HUES48 (cell line): Measurements from ENCODE around the gene RBM46.
A peak's percentile ranks its signal among the peaks of the same experiment; 100 is the strongest.
"Not testable (repeated sequence)": the region's sequence is repeated elsewhere in the genome, so short reads cannot be mapped to it uniquely, and the experiment has no call there.

Experiments used
- H3K27ac ChIP-seq: one replicate; pipeline ENCODE4 v1.7.0; 2013; ENCODE audit warnings: low read depth, low read length, inconsistent platforms
- H3K27me3 ChIP-seq: 2 replicates; pipeline ENCODE4 v1.6.1; 2013; ENCODE audit warnings: mild to moderate bottlenecking, low read length; ENCODE audit not compliant: control insufficient read depth, insufficient read depth
- H3K36me3 ChIP-seq: 2 replicates; pipeline ENCODE4 v1.6.1; 2013; ENCODE audit warnings: low read length; ENCODE audit not compliant: control insufficient read depth, insufficient read depth
- H3K4me1 ChIP-seq: 2 replicates; pipeline ENCODE4 v1.6.1; 2013; ENCODE audit warnings: mild to moderate bottlenecking, low read length; ENCODE audit not compliant: control insufficient read depth, insufficient read depth
- H3K4me3 ChIP-seq: 2 replicates; pipeline ENCODE4 v1.5.1; 2013; ENCODE audit warnings: mild to moderate bottlenecking, low read depth, low read length
- H3K9ac ChIP-seq: 2 replicates; pipeline ENCODE4 v1.6.1; 2013; ENCODE audit warnings: mild to moderate bottlenecking, low read depth, low read length, moderate library complexity
- H3K9me3 ChIP-seq: 2 replicates; pipeline ENCODE4 v1.6.1; 2013; ENCODE audit warnings: low read length; ENCODE audit not compliant: control insufficient read depth, insufficient read depth

Gene RBM46

DNA sequence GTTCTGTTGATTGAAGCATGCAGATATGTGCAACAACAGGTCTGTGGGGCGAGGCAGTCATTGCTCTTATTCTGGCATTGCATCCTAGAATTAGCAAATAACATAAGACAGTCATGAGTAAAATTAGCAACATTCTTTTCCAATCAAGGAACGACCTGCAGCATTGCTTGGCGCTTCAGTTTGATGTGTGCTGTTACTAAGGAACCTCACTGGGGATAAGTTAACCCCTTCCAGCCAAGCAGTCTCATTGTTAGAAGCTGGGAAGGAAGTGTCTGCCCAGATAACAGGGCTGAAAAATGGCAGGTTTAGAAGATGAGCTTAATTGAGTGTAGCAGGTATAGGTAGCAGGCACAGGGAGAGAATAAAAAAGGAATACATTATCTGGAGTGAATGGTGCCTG, 55.4 kb downstream of the RBM46 start:
- Histone ChIP-seq H3K9me3 (no peaks in the 10 kb centered on the region), H3K27me3 (no peaks in the 10 kb centered on the region), H3K4me1 (peaks cover 17% of the 10 kb centered on the region), H3K27ac (no peak overlapping the region), H3K9ac (no peak overlapping the region), H3K36me3 (no peaks in the 10 kb centered on the region), H3K4me3 (peak overlapping the region; percentile 26; the same call in 1 of the 2 replicates)

GRCh38 chr4:154838155-154838554, 57.1 kb downstream of the RBM46 start:
- H3K27me3 ChIP-seq: no peaks in the 10 kb centered on the region
- H3K9me3 ChIP-seq: no peaks in the 10 kb centered on the region
- no peak overlapping the region for H3K27ac ChIP-seq
- H3K9ac ChIP-seq: no peak overlapping the region
- no peak overlapping the region for H3K4me3 ChIP-seq
- H3K36me3 ChIP-seq: no peaks in the 10 kb centered on the region
- peaks cover 17% of the 10 kb centered on the region for H3K4me1 ChIP-seq

- Histone ChIP-seq H3K4me3 (no peak overlapping the region), H3K36me3 (no peaks in the 10 kb centered on the region), H3K9me3 (no peaks in the 10 kb centered on the region), H3K27me3 (no peaks in the 10 kb centered on the region), H3K4me1 (peaks cover 17% of the 10 kb centered on the region), H3K9ac (no peak overlapping the region), H3K27ac (no peak overlapping the region)
These were observed 57.6 kb downstream of the RBM46 start for GRCh38 chr4:154838694-154839093.

GRCh38 chr4:154854362-154854761, 73.3 kb downstream of the RBM46 start:
- H3K4me1 ChIP-seq: no peaks in the 10 kb centered on the region
- no peak overlapping the region for H3K27ac ChIP-seq
- no peak overlapping the region for H3K4me3 ChIP-seq
- no peaks in the 10 kb centered on the region for H3K36me3 ChIP-seq
- no peaks in the 10 kb centered on the region for H3K27me3 ChIP-seq
- no peaks in the 10 kb centered on the region for H3K9me3 ChIP-seq
- H3K9ac ChIP-seq: no peak overlapping the region

DNA sequence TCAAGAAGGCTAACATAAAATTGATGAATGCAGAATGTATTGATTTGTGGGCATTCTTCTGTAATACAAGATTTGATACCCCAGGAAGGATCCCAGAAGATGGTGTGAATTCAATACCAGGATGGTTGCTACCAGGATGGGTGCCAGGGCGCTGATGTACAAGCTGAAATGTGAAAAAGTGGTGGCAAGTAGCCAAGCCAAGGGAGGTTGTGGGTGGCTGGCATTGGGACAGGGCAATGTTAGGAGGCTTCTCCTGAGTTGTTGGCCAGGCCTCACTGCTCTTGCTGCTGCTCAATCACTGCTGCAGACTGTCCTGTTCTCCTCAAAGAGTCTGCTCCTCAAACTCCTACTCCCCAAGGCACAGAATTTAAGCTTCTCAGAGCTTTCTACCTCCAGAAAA, 77.1 kb downstream of the RBM46 start:
- Histone ChIP-seq H3K9ac (no peak overlapping the region), H3K27ac (no peak overlapping the region), H3K36me3 (no peaks in the 10 kb centered on the region), H3K27me3 (no peaks in the 10 kb centered on the region), H3K9me3 (peaks cover 7% of the 10 kb centered on the region; the same call in 1 of the 2 replicates), H3K4me1 (no peaks in the 10 kb centered on the region), H3K4me3 (no peak overlapping the region)

- Histone ChIP-seq H3K4me1 (peaks cover 37% of the 10 kb centered on the region), H3K27ac (peak overlapping the region; percentile 56), H3K36me3 (no peaks in the 10 kb centered on the region), H3K27me3 (no peaks in the 10 kb centered on the region), H3K9ac (no peak overlapping the region), H3K9me3 (peaks cover 16% of the 10 kb centered on the region), H3K4me3 (no peak overlapping the region)
These were observed 87.5 kb downstream of the RBM46 start for GRCh38 chr4:154868414-154869194.

- peaks cover 37% of the 10 kb centered on the region for H3K4me1 ChIP-seq
- H3K27me3 ChIP-seq: no peaks in the 10 kb centered on the region
- no peaks in the 10 kb centered on the region for H3K36me3 ChIP-seq
- no peak overlapping the region for H3K27ac ChIP-seq
- H3K9ac ChIP-seq: no peak overlapping the region
- no peak overlapping the region for H3K4me3 ChIP-seq
- peaks cover 21% of the 10 kb centered on the region for H3K9me3 ChIP-seq
These were observed 88.2 kb downstream of the RBM46 start for GRCh38 chr4:154869301-154869700.

- no peak overlapping the region for H3K27ac ChIP-seq
- peaks cover 37% of the 10 kb centered on the region for H3K4me1 ChIP-seq
- H3K4me3 ChIP-seq: no peak overlapping the region
- H3K36me3 ChIP-seq: no peaks in the 10 kb centered on the region
- H3K27me3 ChIP-seq: no peaks in the 10 kb centered on the region
- no peak overlapping the region for H3K9ac ChIP-seq
- H3K9me3 ChIP-seq: peaks cover 34% of the 10 kb centered on the region
These were observed 91.1 kb downstream of the RBM46 start for GRCh38 chr4:154872198-154872597.

- H3K27me3 ChIP-seq, H3K27ac ChIP-seq, H3K9ac ChIP-seq, H3K36me3 ChIP-seq, H3K4me3 ChIP-seq: not testable (repeated sequence)
- H3K4me1 ChIP-seq: peaks cover 19% of the 10 kb centered on the region
- peaks cover 36% of the 10 kb centered on the region for H3K9me3 ChIP-seq
These were observed 93.0 kb downstream of the RBM46 start for GRCh38 chr4:154874049-154874448.

- no peaks in the 10 kb centered on the region for H3K4me1 ChIP-seq
- H3K9ac ChIP-seq: no peak overlapping the region
- H3K27me3 ChIP-seq: no peaks in the 10 kb centered on the region
- no peak overlapping the region for H3K4me3 ChIP-seq
- peaks cover 34% of the 10 kb centered on the region for H3K9me3 ChIP-seq
- H3K27ac ChIP-seq: no peak overlapping the region
- no peaks in the 10 kb centered on the region for H3K36me3 ChIP-seq
These were observed 96.2 kb downstream of the RBM46 start for GRCh38 chr4:154877110-154877760.
